Panc1 (cell line): ENCODE measurements around the gene FAM81A. TPM values are rescaled to one million over a fixed set of nuclear protein-coding genes. Genes with fewer than 3 reads are reported as not detected.

Experiments used
- ATAC-seq: fragments of 200-7000 bp; cut with Tn5 transposase; 2 replicates; pipeline ENCODE4 v1.9.1; 2020; ENCODE audit warnings: mild to moderate bottlenecking, moderate library complexity
- BruUV-seq: library from RNA; stranded (reverse); fragments of 400-500 nt; replicated peaks from 2 replicates; lab custom pipeline; 2021; lab: Mats Ljungman, UMichigan
- CTCF ChIA-PET: fragments of 300-600 bp; sonication (Branson Sonifier 250); formaldehyde crosslinking; loops from one replicate; lab custom pipeline; 2022; ENCODE audit warnings: antibody characterized with exemption; lab: Charles Lee
- POLR2A ChIA-PET: fragments of 300-600 bp; sonication (Branson Sonifier 250); formaldehyde crosslinking; loops from one replicate; lab custom pipeline; 2022; ENCODE audit warnings: antibody characterized with exemption; lab: Charles Lee
- DNase-seq: peaks from one replicate; pipeline ENCODE4 v3.0.0-alpha.2; 2010; ENCODE audit warnings: low read depth, low spot score
- H3K27ac ChIP-seq: 2 replicates; pipeline ENCODE4 v1.5.1; 2011; ENCODE audit warnings: mild to moderate bottlenecking, low read length, inconsistent platforms
- H3K27me3 ChIP-seq: fragments of 200-500 bp; sonication (Bioruptor generic); 2 replicates; pipeline ENCODE4 v1.6.0; 2014; ENCODE audit warnings: low read length, inconsistent platforms; ENCODE audit not compliant: control insufficient read depth, insufficient read depth
- H3K36me3 ChIP-seq: fragments of 200-500 bp; sonication (Bioruptor generic); 2 replicates; pipeline ENCODE4 v1.5.1; 2014; ENCODE audit warnings: inconsistent platforms, mild to moderate bottlenecking, low read length, moderate library complexity; ENCODE audit not compliant: control insufficient read depth, insufficient read depth
- H3K4me1 ChIP-seq: 2 replicates; pipeline ENCODE4 v1.5.1; 2011; ENCODE audit warnings: inconsistent platforms, mild to moderate bottlenecking, low read length, moderate library complexity; ENCODE audit not compliant: control insufficient read depth, insufficient read depth
- H3K4me3 ChIP-seq, 2 experiments: 2 replicates each; pipeline ENCODE4 v1.5.1; 2011 to 2012; ENCODE audit warnings: low read depth in 2 of 2, low read length in 2 of 2, mild to moderate bottlenecking in 2 of 2, inconsistent platforms in 1 of 2, moderate library complexity in 1 of 2
- H3K9me3 ChIP-seq: fragments of 200-500 bp; sonication (Bioruptor generic); 2 replicates; pipeline ENCODE4 v1.5.1; 2014; ENCODE audit warnings: low read depth, mild to moderate bottlenecking, inconsistent platforms, low read length, moderate library complexity; ENCODE audit not compliant: control insufficient read depth, insufficient read depth
- CTCF ChIP-seq: fragments of 450-650 bp; IDR thresholded peaks from 2 replicates; pipeline ENCODE4 v1.5.1; 2017; ENCODE audit warnings: mild to moderate bottlenecking
- POLR2AphosphoS5 ChIP-seq: IDR thresholded peaks from 2 replicates; pipeline ENCODE4 v1.6.1; 2012; ENCODE audit warnings: mild to moderate bottlenecking, low read depth, low read length, moderate library complexity
- REST ChIP-seq, 2 experiments: IDR thresholded peaks; 2 replicates each; pipeline ENCODE4 v1.6.1; 2011 to 2012; ENCODE audit warnings: low read depth in 2 of 2, control low read depth in 1 of 2, low read length in 1 of 2, mild to moderate bottlenecking in 1 of 2, moderate library complexity in 1 of 2; ENCODE audit not compliant: insufficient read depth in 1 of 2
- SIN3A ChIP-seq: IDR thresholded peaks from 2 replicates; pipeline ENCODE4 v1.6.1; 2012; ENCODE audit warnings: low read depth, mild to moderate bottlenecking, low read length, moderate library complexity, borderline replicate concordance; ENCODE audit not compliant: insufficient read depth
- TCF7L2 ChIP-seq: IDR thresholded peaks from 2 replicates; pipeline ENCODE4 v1.6.1; 2011; ENCODE audit warnings: mild to moderate bottlenecking, low read depth, low read length, inconsistent platforms
- in situ Hi-C: cut with HindIII; loops from 2 replicates; pipeline ENCODE4 v1.10.0; 2016; ENCODE audit warnings: low sequenced_read_pairs, low pct_unique_long_range_greater_than_20kb
- intact Hi-C: fragments of 100-400 bp; cut with micrococcal nuclease; formaldehyde crosslinking; loops from one replicate; pipeline ENCODE4 v1.10.0; 2022; ENCODE audit not compliant: unreplicated experiment
- total RNA-seq: library from RNA; stranded (reverse); gene quantifications from one replicate; pipeline ENCODE4 v1.2.1, GENCODE V29; 2021; ENCODE audit not compliant: unreplicated experiment

Gene FAM81A
- total RNA-seq, 1 experiment from 2014 or later: 7.3 TPM

GRCh38 chr15:59516655-59517461 is 78.9 kb downstream of the FAM81A start:
- intact Hi-C loops (no loop called here), in situ Hi-C loops (no loop called here)
- Histone ChIP-seq H3K4me1 (no peaks in the 10 kb centered on the region), H3K9me3 (no peaks in the 10 kb centered on the region), H3K36me3 (no peaks in the 10 kb centered on the region), H3K27ac (no peak overlapping the region), H3K4me3 (no peak overlapping the region), H3K27me3 (no peaks in the 10 kb centered on the region)
- TF ChIP-seq SIN3A (no peak), CTCF (no peak), POLR2AphosphoS5 (no peak), REST (IDR thresholded peaks at IDR 0.05; ENCODE audit: insufficient read depth in 1 of 2, low read depth in 2 of 2, low read length in 1 of 2) (no peak), TCF7L2 (no peak)
- CTCF ChIA-PET: interaction anchor here (0.6 to 2.6 kb wide), 3 partner anchors 10 to 696 kb away, joined by 3 to 8 read pairs (median 3); no protein-coding TSS in a partner anchor
- DNase-seq (no peak), ATAC-seq (no peak)
- POLR2A ChIA-PET: interaction anchor here (0.7 kb wide), 2 partner anchors 12 to 17 kb away, joined by 3 to 8 read pairs; no protein-coding TSS in a partner anchor
- no TSS peak for BruUV-seq

GRCh38 chr15:59519329-59519728 is 81.3 kb downstream of the FAM81A start:
- in situ Hi-C loops (no loop called here), intact Hi-C loops (no loop called here)
- TF ChIP-seq SIN3A: no peak
- no peak for TF ChIP-seq POLR2AphosphoS5
- no peak for TF ChIP-seq REST (IDR thresholded peaks at IDR 0.05; ENCODE audit: insufficient read depth in 1 of 2, low read depth in 2 of 2, low read length in 1 of 2)
- TF ChIP-seq TCF7L2: no peak
- no peak for TF ChIP-seq CTCF
- Histone ChIP-seq H3K9me3 (no peaks in the 10 kb centered on the region), H3K36me3 (no peaks in the 10 kb centered on the region), H3K4me1 (no peaks in the 10 kb centered on the region), H3K27me3 (no peaks in the 10 kb centered on the region), H3K4me3 (no peak overlapping the region), H3K27ac (no peak overlapping the region)
- ChIA-PET CTCF (no interaction called here), POLR2A (interaction anchor here (0.6 kb wide), 1 partner anchor 36 kb away, joined by 3 read pairs; no protein-coding TSS in a partner anchor)
- ATAC-seq: no peak
- BruUV-seq: no TSS peak
- DNase-seq: no peak
